ENCODE measurements around the gene FBXL14. TPM values are rescaled to one million over a fixed set of nuclear protein-coding genes. Genes with fewer than 3 reads are reported as not detected.

FBXL14 gene
- total and polyA plus RNA-seq, 2 experiments from 2014 or later, result 8.6 to 11.7 TPM

GRCh38 chr12:1607940-1608712 lies 13.7 kb upstream of the FBXL14 start:
- H3K79me2 ChIP-seq, result no peaks in the 10 kb centered on the region
- WGBS (ENCODE audit: low lambda C conversion rate, missing lambda C conversion rate), result 81% methylated on average over 3 of the region's 3 CpGs
- H3K9me3 ChIP-seq (ENCODE audit: low read depth), result no peaks in the 10 kb centered on the region
- H3K27me3 ChIP-seq, result no peaks in the 10 kb centered on the region
- no peak overlapping the region for H3K27ac ChIP-seq
- H4K20me1 ChIP-seq (ENCODE audit: insufficient read depth, poor library complexity, severe bottlenecking), result no peaks in the 10 kb centered on the region
- TF ChIP-seq, protein P1, sequence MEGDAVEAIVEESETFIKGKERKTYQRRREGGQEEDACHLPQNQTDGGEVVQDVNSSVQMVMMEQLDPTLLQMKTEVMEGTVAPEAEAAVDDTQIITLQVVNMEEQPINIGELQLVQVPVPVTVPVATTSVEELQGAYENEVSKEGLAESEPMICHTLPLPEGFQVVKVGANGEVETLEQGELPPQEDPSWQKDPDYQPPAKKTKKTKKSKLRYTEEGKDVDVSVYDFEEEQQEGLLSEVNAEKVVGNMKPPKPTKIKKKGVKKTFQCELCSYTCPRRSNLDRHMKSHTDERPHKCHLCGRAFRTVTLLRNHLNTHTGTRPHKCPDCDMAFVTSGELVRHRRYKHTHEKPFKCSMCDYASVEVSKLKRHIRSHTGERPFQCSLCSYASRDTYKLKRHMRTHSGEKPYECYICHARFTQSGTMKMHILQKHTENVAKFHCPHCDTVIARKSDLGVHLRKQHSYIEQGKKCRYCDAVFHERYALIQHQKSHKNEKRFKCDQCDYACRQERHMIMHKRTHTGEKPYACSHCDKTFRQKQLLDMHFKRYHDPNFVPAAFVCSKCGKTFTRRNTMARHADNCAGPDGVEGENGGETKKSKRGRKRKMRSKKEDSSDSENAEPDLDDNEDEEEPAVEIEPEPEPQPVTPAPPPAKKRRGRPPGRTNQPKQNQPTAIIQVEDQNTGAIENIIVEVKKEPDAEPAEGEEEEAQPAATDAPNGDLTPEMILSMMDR (IDR thresholded peaks at IDR 0.05; ENCODE audit: poor library complexity), result no peak
- TF ChIP-seq EZH2 (IDR thresholded peaks at IDR 0.05; ENCODE audit: borderline replicate concordance) (no peak), EZH2phosphoT487 (IDR thresholded peaks at IDR 0.05; ENCODE audit: low read depth, severe bottlenecking, unreplicated experiment) (no peak)
- no peaks in the 10 kb centered on the region for H3K9me2 ChIP-seq (replicated peaks; ENCODE audit: insufficient read depth)
- peaks cover 15% of the 10 kb centered on the region for H3K4me1 ChIP-seq (ENCODE audit: insufficient read depth)
- H2AFZ ChIP-seq, result no peak overlapping the region
- DNase-seq (ENCODE audit: low spot score), result no peak
- no peak overlapping the region for H3K4me2 ChIP-seq
- H3K36me3 ChIP-seq (replicated peaks; ENCODE audit: insufficient read depth, low read depth), result no peaks in the 10 kb centered on the region
- no peak overlapping the region for H3K4me3 ChIP-seq

DNA sequence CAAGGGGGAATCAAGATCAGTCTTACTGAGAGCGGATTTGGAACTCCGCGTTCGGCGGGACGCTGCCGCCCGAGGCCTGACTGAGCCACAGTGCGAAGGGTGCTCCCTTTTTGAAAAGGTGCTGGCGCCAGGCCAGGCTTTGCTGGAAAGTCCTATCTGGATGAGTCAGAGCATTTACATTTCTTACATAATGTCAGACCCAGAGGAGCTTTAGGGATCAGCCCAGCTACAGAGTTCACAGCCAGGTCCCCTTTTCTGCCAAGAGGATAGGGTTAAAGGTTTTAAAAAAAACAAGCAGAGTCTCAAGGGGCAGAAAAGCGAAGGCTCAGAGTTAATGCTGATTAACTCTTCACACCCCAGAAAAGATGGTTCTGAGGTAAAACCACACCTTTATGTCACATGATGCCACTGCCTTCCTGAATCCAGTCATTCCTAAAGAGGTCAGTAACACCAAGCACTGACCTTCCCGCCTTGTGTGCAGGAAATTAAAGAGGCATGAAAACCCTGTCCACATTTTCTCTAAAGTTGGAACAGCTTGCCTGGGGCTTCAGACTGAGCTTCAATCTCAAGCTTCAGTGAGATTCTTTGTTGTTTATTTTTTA lies 11.7 kb upstream of the FBXL14 start:
- 9% methylated on average over 12 of the region's 12 CpGs for WGBS (ENCODE audit: low lambda C conversion rate, missing lambda C conversion rate)
- Histone ChIP-seq H3K4me1 (ENCODE audit: insufficient read depth) (peaks cover 15% of the 10 kb centered on the region), H3K79me2 (no peaks in the 10 kb centered on the region), H3K9me2 (replicated peaks; ENCODE audit: insufficient read depth) (no peaks in the 10 kb centered on the region), H3K27me3 (no peaks in the 10 kb centered on the region), H3K27ac (peak overlapping the region; percentile 89), H4K20me1 (ENCODE audit: insufficient read depth, poor library complexity, severe bottlenecking) (no peaks in the 10 kb centered on the region), H3K4me3 (peak overlapping the region; percentile 22), H3K4me2 (peak overlapping the region; percentile 81), H2AFZ (peak overlapping the region; percentile 58), H3K9me3 (ENCODE audit: low read depth) (no peaks in the 10 kb centered on the region), H3K36me3 (replicated peaks; ENCODE audit: insufficient read depth, low read depth) (no peaks in the 10 kb centered on the region)
- peak; percentile 93 for DNase-seq (ENCODE audit: low spot score)
- TF ChIP-seq, protein P1 (IDR thresholded peaks at IDR 0.05; ENCODE audit: poor library complexity), result no peak
- no peak for TF ChIP-seq EZH2 (IDR thresholded peaks at IDR 0.05; ENCODE audit: borderline replicate concordance)
- TF ChIP-seq EZH2phosphoT487 (IDR thresholded peaks at IDR 0.05; ENCODE audit: low read depth, severe bottlenecking, unreplicated experiment), result no peak

DNA sequence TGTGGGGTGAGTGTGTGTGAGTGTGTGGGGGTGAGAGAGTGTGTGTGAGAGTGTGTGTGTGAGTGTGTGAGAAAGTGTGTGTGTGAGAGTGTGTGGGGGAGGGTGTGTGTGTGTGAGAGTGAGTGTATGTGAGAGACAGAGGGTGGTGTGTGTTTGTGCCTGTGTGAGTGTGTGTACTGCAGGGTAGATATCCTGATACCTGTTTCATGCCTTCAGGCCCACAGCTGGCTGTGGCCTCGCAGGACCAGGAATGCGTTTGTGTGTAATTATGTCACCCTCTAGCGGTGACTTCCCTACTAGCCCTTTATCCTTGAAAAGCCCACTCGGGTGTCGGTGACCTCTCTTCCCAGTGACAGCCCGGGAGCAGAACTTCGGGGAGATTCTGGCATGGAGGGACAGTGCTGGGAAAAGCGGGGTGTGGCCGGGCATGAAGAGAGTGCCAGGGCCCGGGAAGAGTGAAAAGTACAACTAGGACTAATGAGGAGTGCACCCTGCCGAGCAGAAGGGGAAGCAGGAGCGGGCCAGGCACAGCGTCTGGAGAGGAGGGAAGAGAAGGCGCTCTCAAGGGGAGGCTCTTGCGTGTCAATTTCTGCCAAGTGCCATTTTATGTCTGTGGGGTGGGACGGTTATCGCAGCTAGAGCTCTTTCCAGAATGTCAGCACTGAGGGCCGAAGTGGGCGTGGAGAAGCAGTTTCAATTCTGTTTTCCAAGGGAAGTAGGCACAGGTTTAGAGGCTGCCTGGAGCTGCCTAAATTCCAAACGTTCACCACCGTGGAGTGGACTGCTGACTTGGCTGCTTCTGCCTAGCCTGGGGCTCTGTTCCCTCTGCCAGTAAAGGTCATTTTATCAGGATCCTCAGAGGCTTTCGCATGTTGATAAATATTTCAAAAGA lies 11.0 kb upstream of the FBXL14 start:
- peak overlapping the region; percentile 58 for H2AFZ ChIP-seq
- H3K36me3 ChIP-seq (replicated peaks; ENCODE audit: insufficient read depth, low read depth), result no peaks in the 10 kb centered on the region
- no peaks in the 10 kb centered on the region for H3K9me2 ChIP-seq (replicated peaks; ENCODE audit: insufficient read depth)
- H3K9me3 ChIP-seq (ENCODE audit: low read depth), result no peaks in the 10 kb centered on the region
- DNase-seq (ENCODE audit: low spot score), result peak; percentile 89
- 6% methylated on average over 22 of the region's 22 CpGs for WGBS (ENCODE audit: low lambda C conversion rate, missing lambda C conversion rate)
- no peaks in the 10 kb centered on the region for H3K27me3 ChIP-seq
- H3K4me2 ChIP-seq, result peak overlapping the region; percentile 81
- no peaks in the 10 kb centered on the region for H3K79me2 ChIP-seq
- H3K27ac ChIP-seq, result peak overlapping the region; percentile 89
- peak overlapping the region; percentile 22 for H3K4me3 ChIP-seq
- TF ChIP-seq EZH2phosphoT487 (IDR thresholded peaks at IDR 0.05; ENCODE audit: low read depth, severe bottlenecking, unreplicated experiment) (no peak), EZH2 (IDR thresholded peaks at IDR 0.05; ENCODE audit: borderline replicate concordance) (no peak)
- TF ChIP-seq, protein P1 (IDR thresholded peaks at IDR 0.05; ENCODE audit: poor library complexity), result peak; percentile 87
- H4K20me1 ChIP-seq (ENCODE audit: insufficient read depth, poor library complexity, severe bottlenecking), result no peaks in the 10 kb centered on the region
- peaks cover 15% of the 10 kb centered on the region for H3K4me1 ChIP-seq (ENCODE audit: insufficient read depth)

Measured in hepatocyte (in vitro differentiated cells).